Prostate gland (tissue), 2 donors: ENCODE measurements around the gene TRAF4. TPM values are rescaled to one million over a fixed set of nuclear protein-coding genes. Genes with fewer than 3 reads are reported as not detected.

ENCODE experiments used
- DNase-seq: peaks from one replicate; pipeline ENCODE4 v3.0.0-alpha.2; 2019; ENCODE audit warnings: low spot score
- H3K27ac ChIP-seq, 2 donors: fragments of 200-600 bp; sonication (generic); 2 replicates each; pipeline ENCODE4 v1.5.1; 2017 to 2019
- H3K27me3 ChIP-seq: fragments of 200-600 bp; sonication (generic); replicated peaks from 2 replicates; pipeline ENCODE4 v1.5.1; 2019; ENCODE audit not compliant: insufficient read depth
- H3K36me3 ChIP-seq, 2 donors: fragments of 200-600 bp; sonication (generic); 1 replicate in 1 of 2; 2 replicates in 1 of 2; pipeline versions ENCODE4 v1.5.1 to v1.8.1; 2017 to 2019
- H3K4me1 ChIP-seq: fragments of 200-600 bp; sonication (generic); replicated peaks from 2 replicates; pipeline ENCODE4 v1.5.1; 2019
- H3K4me3 ChIP-seq, 2 donors: fragments of 200-600 bp; sonication (generic); 2 replicates each; pipeline ENCODE4 v1.5.1; 2017 to 2019
- H3K9me3 ChIP-seq: fragments of 200-600 bp; sonication (generic); 2 replicates; pipeline ENCODE4 v1.5.1; 2017
- POLR2A ChIP-seq: fragments of 450-650 bp; IDR thresholded peaks from one replicate; pipeline ENCODE4 v1.6.1; 2016; ENCODE audit warnings: antibody characterized with exemption, mild to moderate bottlenecking
- POLR2AphosphoS5 ChIP-seq: sonication (generic); formaldehyde crosslinking; IDR thresholded peaks from one replicate; pipeline ENCODE4 v1.6.1; 2017; ENCODE audit warnings: antibody characterized with exemption
- WGBS: methylation state at CpG from one replicate; pipeline ENCODE4 v1.1.5; 2018; 5-methylcytosine and 5-hydroxymethylcytosine counted together
- intact Hi-C: fragments of 100-400 bp; cut with DNase I; formaldehyde crosslinking; loops from one replicate; pipeline ENCODE4 v1.14.2; 2022
- total RNA-seq, 2 donors: library from RNA; depleted of rRNA; stranded (reverse); fragments of >200 nt; gene quantifications; one replicate each; pipeline ENCODE4 v1.1.0, GENCODE V29; 2016
- TF ChIP-seq, protein P1 (sequence below), 4 experiments: fragments of 200-600 bp in 2 of 4; fragments of 450-650 bp in 2 of 4; sonication (generic) in 2 of 4; IDR thresholded peaks; 1 replicate in 3 of 4; 2 replicates in 1 of 4; pipeline ENCODE4 v1.5.1; 2016 to 2019; ENCODE audit warnings: antibody characterized with exemption in 4 of 4, mild to moderate bottlenecking in 2 of 4, moderate library complexity in 2 of 4

TRAF4 gene
- total RNA-seq, 2 donors from 2014 or later = 43.1 to 59.8 TPM

DNA sequence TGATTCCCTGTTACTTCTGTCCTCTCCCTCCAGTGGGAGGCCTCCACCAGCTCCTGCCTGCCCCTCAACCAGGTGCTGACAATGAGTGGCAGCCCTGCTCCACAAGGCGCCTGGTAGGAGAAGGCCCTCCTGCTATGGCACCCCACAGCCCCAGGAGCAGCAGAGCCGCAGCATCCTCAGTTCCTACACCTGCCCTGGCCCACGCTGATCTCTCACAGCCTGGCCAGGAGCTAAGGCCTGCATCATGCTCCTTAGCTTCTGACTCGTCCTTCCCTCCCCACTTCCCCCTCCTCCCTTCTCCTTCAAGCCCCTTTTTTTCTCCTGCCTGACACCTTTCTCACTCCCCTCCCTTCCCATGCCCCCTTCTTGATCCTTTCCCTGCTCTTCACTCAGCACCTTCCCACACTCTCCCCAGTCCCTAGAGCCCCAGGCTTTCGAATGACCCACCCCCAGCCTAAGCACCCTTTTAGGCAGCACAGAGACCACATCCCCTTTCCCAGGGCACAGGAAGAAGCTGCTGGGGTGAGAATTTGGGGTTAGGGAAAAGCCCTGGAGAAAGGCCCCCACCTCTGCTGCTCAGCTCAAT lies 38.6 kb upstream of the TRAF4 start:
- Histone ChIP-seq H3K27me3 (no peaks in the 10 kb centered on the region), H3K36me3 (peaks cover 11 to 13% of the 10 kb centered on the region in 2 donors)
- TF ChIP-seq POLR2AphosphoS5 = no peak
- TF ChIP-seq, protein P1, sequence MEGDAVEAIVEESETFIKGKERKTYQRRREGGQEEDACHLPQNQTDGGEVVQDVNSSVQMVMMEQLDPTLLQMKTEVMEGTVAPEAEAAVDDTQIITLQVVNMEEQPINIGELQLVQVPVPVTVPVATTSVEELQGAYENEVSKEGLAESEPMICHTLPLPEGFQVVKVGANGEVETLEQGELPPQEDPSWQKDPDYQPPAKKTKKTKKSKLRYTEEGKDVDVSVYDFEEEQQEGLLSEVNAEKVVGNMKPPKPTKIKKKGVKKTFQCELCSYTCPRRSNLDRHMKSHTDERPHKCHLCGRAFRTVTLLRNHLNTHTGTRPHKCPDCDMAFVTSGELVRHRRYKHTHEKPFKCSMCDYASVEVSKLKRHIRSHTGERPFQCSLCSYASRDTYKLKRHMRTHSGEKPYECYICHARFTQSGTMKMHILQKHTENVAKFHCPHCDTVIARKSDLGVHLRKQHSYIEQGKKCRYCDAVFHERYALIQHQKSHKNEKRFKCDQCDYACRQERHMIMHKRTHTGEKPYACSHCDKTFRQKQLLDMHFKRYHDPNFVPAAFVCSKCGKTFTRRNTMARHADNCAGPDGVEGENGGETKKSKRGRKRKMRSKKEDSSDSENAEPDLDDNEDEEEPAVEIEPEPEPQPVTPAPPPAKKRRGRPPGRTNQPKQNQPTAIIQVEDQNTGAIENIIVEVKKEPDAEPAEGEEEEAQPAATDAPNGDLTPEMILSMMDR (IDR thresholded peaks at IDR 0.05) = no peak
- TF ChIP-seq POLR2A = no peak

DNA sequence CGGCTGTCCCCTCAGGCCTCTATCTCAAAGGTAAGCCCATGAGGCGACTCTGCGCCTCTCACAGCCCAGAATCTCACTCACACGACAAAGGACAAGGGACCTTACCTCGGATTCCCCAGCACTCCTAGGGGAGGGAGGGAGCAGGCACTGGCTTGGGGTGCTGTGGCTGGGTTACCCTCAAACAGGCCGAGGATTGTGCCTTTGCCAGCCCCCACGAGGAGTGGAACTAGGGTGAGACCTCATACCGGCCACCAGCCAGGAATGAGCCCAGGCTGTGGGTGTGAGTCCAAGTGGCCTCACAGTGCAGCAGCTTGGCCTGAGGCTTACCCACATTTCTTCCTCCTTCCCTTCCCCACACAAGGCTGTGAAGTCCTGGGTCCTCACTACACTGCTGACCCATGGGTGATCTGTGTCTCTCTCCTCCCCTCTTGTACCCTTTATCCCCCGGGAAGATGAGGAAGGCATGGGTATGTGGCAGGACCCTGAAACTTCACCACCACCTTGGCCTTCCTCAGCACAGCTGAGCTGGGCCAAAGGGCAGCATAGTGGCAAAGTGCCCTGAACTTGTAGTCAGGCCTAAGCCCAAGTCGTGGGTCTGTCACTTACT lies 38.0 kb upstream of the TRAF4 start:
- no peak overlapping the region for H3K4me3 ChIP-seq
- TF ChIP-seq POLR2A (no peak), POLR2AphosphoS5 (no peak)
- TF ChIP-seq, protein P1 (IDR thresholded peaks at IDR 0.05) = no peak
- peaks cover 5 to 10% of the 10 kb centered on the region in 2 donors for H3K36me3 ChIP-seq
- DNase-seq = no peak
- no peaks in the 10 kb centered on the region for H3K4me1 ChIP-seq
- no peak overlapping the region for H3K27ac ChIP-seq
- H3K27me3 ChIP-seq = no peaks in the 10 kb centered on the region
- WGBS = 66% methylated on average over 8 of the region's 10 CpGs
- intact Hi-C loops = no loop called here
- H3K9me3 ChIP-seq = no peaks in the 10 kb centered on the region

More for the DNA sequence above, 38.6 kb upstream of the TRAF4 start:
- no peaks in the 10 kb centered on the region for H3K9me3 ChIP-seq
- no peaks in the 10 kb centered on the region for H3K4me1 ChIP-seq
- 72% methylated on average over 5 of the region's 5 CpGs for WGBS
- intact Hi-C loops = no loop called here
- no peak overlapping the region for H3K4me3 ChIP-seq
- no peak for DNase-seq
- H3K27ac ChIP-seq = no peak overlapping the region

DNA sequence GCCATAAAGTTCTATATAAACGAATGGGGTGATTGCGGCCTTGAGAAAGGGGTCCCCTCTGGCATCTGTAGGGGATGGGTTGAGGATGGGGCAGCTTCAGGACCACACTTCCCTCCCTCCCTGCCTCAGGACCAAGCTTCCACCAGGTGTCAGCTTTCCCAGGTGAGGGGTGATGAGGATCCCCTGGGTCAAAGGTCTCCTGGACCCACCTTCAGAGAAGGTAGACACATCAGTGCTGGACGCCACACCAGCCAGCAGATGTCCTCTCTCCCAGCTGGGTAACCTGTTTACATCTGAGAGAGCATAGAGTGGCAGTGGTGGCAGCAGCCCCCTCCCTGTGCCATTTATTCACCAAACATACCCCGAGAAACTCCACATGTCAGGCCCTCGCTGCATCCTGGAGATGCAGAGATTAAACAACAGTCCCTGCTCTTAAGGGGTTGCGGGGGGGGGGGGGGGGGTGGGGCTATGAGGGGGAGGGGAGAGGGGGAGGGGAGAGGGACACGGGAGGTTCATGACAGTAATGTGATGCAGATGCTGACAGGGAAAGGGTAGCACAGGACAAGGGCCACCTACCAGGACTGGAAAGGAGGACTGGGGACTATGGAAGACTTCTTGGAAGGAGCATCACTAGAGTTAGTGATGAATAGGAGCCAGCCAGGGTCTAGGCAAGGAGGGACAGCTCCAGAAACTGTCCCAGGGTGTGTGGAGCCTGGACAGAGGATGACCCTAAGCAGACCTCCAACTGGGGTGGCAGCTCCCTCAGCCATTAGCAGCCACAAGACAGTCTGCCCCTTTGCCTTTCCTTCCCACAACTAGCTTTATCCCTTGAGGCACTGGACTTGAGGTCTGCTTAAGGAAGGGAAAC lies 37.1 kb upstream of the TRAF4 start:
- intact Hi-C loops = no loop called here
- TF ChIP-seq POLR2A = no peak
- TF ChIP-seq POLR2AphosphoS5 = no peak
- 53% methylated on average over 7 of the region's 7 CpGs for WGBS
- no peaks in the 10 kb centered on the region for H3K9me3 ChIP-seq
- no peak overlapping the region for H3K27ac ChIP-seq
- no peak for DNase-seq
- H3K4me1 ChIP-seq = no peaks in the 10 kb centered on the region
- no peak overlapping the region for H3K4me3 ChIP-seq
- H3K36me3 ChIP-seq = peaks cover 0 to 3% of the 10 kb centered on the region in 2 donors
- no peaks in the 10 kb centered on the region for H3K27me3 ChIP-seq

DNA sequence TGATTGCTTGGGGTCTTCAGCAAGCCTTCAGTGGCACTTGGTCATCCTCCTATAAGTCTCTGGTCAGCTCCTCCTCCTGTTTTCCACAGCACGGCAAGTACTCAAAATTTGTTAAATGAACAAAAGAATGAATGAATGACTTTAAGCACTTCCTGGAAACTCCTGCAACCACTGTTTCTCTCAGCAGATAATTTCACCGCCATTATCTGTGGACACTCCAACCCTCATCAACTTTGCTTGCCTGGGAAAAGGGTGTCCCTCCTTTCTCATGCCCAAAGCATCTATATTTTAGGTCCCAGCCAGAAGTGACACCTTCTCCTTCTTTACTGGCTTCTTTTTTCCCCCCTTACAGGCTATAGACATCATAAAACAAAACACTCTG lies 36.5 kb upstream of the TRAF4 start:
- no peaks in the 10 kb centered on the region for H3K4me1 ChIP-seq
- WGBS = 91% methylated on average over 2 of the region's 2 CpGs
- intact Hi-C loops = no loop called here
- no peaks in the 10 kb centered on the region for H3K9me3 ChIP-seq
- H3K4me3 ChIP-seq = no peak overlapping the region
- no peaks in the 10 kb centered on the region for H3K27me3 ChIP-seq
- TF ChIP-seq POLR2A (no peak), POLR2AphosphoS5 (no peak)
- TF ChIP-seq, protein P1 (IDR thresholded peaks at IDR 0.05) = no peak
- no peaks in the 10 kb centered on the region for H3K36me3 ChIP-seq
- DNase-seq = no peak
- H3K27ac ChIP-seq = no peak overlapping the region
